ENCODE results near the gene TCTN2.

The TCTN2 gene

GRCh38 chr12:123744836-123745235 lies 73.9 kb downstream of the TCTN2 start:
- DNase-seq: peak; percentile 59

- DNase-seq: no peak
Observed at GRCh38 chr12:123747309-123747708, 76.4 kb downstream of the TCTN2 start.

GRCh38 chr12:123748161-123748560 lies 77.2 kb downstream of the TCTN2 start:
- no peak for DNase-seq

- no peak for DNase-seq
Observed at GRCh38 chr12:123748661-123749060, 77.7 kb downstream of the TCTN2 start.

- DNase-seq: no peak
Observed at GRCh38 chr12:123749355-123749754, 78.4 kb downstream of the TCTN2 start.

- DNase-seq: no peak
Observed at GRCh38 chr12:123750159-123750656, 79.3 kb downstream of the TCTN2 start.

- no peak for DNase-seq
Observed at GRCh38 chr12:123752046-123752445, 81.1 kb downstream of the TCTN2 start.

- DNase-seq: no peak
Observed at GRCh38 chr12:123754041-123754772, 83.3 kb downstream of the TCTN2 start.

GRCh38 chr12:123757561-123757960 lies 86.6 kb downstream of the TCTN2 start:
- DNase-seq: no peak
